HCT116 (cell line): ENCODE results near the gene MRPL1. TPM values are rescaled to one million over a fixed set of nuclear protein-coding genes. Genes with fewer than 3 reads are reported as not detected.

Experiments
- ATAC-seq: fragments of 200-7000 bp; cut with Tn5 transposase; 2 replicates; pipeline ENCODE4 v1.9.1; 2020; ENCODE audit warnings: mild to moderate bottlenecking, moderate library complexity
- BruUV-seq: library from RNA; stranded (reverse); fragments of 400-500 nt; replicated peaks from 2 replicates; lab custom pipeline; 2021; lab: Mats Ljungman, UMichigan
- CTCF ChIA-PET: fragments of 300-600 bp; sonication (Branson Sonifier 250); formaldehyde crosslinking; loops from one replicate; lab custom pipeline; 2021; ENCODE audit warnings: antibody characterized with exemption; lab: Charles Lee
- POLR2A ChIA-PET: fragments of 300-600, 350-600 bp; sonication (Branson Sonifier 250); formaldehyde crosslinking; loops from one replicate; lab custom pipeline; 2021; ENCODE audit warnings: antibody characterized with exemption; lab: Charles Lee
- RAD21 ChIA-PET, 2 experiments: fragments of 300-600 bp; sonication (Branson Sonifier 250); formaldehyde crosslinking; loops; one replicate each; lab custom pipeline; 2023; ENCODE audit warnings: low total read pairs in 2 of 2; ENCODE audit not compliant: uncharacterized antibody in 2 of 2, unreplicated experiment in 2 of 2, low non-redundant PET in 1 of 2; lab: Charles Lee
- DNase-seq: peaks from one replicate; pipeline ENCODE4 v3.0.0-alpha.2; 2010; ENCODE audit warnings: low read depth, low spot score
- H2AFZ ChIP-seq: fragments of 200-600 bp; shearing (Covaris generic), sonication (generic); 2 replicates; pipeline ENCODE4 v1.6.1; 2017; ENCODE audit warnings: low read depth, mixed run types, mixed read lengths, antibody characterized with exemption, low read length; ENCODE audit not compliant: poor library complexity, severe bottlenecking
- H3K27ac ChIP-seq: 2 replicates; pipeline ENCODE4 v1.5.1; 2012; ENCODE audit warnings: low read depth, low read length
- H3K27me3 ChIP-seq: fragments of 200-600 bp; sonication (generic); 2 replicates; pipeline ENCODE4 v1.6.1; 2016; ENCODE audit warnings: mixed run types, low read length, mixed read lengths; ENCODE audit not compliant: insufficient read depth
- H3K36me3 ChIP-seq, 2 experiments: fragments of 200-500 bp in 1 of 2; fragments of 200-600 bp in 1 of 2; sonication (Bioruptor generic) in 1 of 2; sonication (generic) in 1 of 2; 2 replicates each; pipeline versions ENCODE4 v1.5.1 to v1.6.1; 2014 to 2016; ENCODE audit warnings: low read length in 2 of 2, inconsistent platforms in 1 of 2, mixed read lengths in 1 of 2, mixed run types in 1 of 2; ENCODE audit not compliant: insufficient read depth in 2 of 2, control insufficient read depth in 1 of 2
- H3K4me1 ChIP-seq, 2 experiments: fragments of 200-600 bp in 1 of 2; sonication (generic) in 1 of 2; 2 replicates each; pipeline versions ENCODE4 v1.5.1 to v1.6.1; 2012 to 2017; ENCODE audit warnings: low read length in 2 of 2, inconsistent platforms in 1 of 2, mild to moderate bottlenecking in 1 of 2, mixed read lengths in 1 of 2, mixed run types in 1 of 2, moderate library complexity in 1 of 2; ENCODE audit not compliant: insufficient read depth in 2 of 2, control insufficient read depth in 1 of 2
- H3K4me2 ChIP-seq: fragments of 200-600 bp; sonication (generic); 2 replicates; pipeline ENCODE4 v1.6.1; 2017; ENCODE audit warnings: mixed run types, low read length, mixed read lengths
- H3K4me3 ChIP-seq, 2 experiments: fragments of 200-600 bp in 1 of 2; sonication (generic) in 1 of 2; replicated peaks in 1 of 2; 2 replicates each; pipeline ENCODE4 v1.5.1; 2011 to 2016; ENCODE audit warnings: low read length in 2 of 2, control low read depth in 1 of 2, low read depth in 1 of 2, mild to moderate bottlenecking in 1 of 2, mixed read lengths in 1 of 2, mixed run types in 1 of 2
- H3K79me2 ChIP-seq: fragments of 200-600 bp; sonication (generic); 2 replicates; pipeline ENCODE4 v1.6.1; 2017; ENCODE audit warnings: mild to moderate bottlenecking, mixed run types, low read length, moderate library complexity, mixed read lengths; ENCODE audit not compliant: insufficient read depth
- H3K9ac ChIP-seq: fragments of 200-600 bp; sonication (generic); 2 replicates; pipeline ENCODE4 v1.6.1; 2016; ENCODE audit warnings: low read length, mixed read lengths
- H3K9me2 ChIP-seq: fragments of 200-600 bp; sonication (generic), shearing (Covaris generic); 2 replicates; pipeline ENCODE4 v1.6.1; 2017; ENCODE audit warnings: mixed run types, mild to moderate bottlenecking, moderate library complexity; ENCODE audit not compliant: insufficient read depth
- H3K9me3 ChIP-seq, 2 experiments: fragments of 200-500 bp in 1 of 2; fragments of 200-600 bp in 1 of 2; sonication (Bioruptor generic) in 1 of 2; sonication (generic) in 1 of 2; 2 replicates each; pipeline ENCODE4 v1.6.1; 2014 to 2017; ENCODE audit warnings: low read length in 2 of 2, mixed read lengths in 2 of 2, inconsistent platforms in 1 of 2, low read depth in 1 of 2, mild to moderate bottlenecking in 1 of 2, mixed run types in 1 of 2, moderate library complexity in 1 of 2; ENCODE audit not compliant: control insufficient read depth in 1 of 2, insufficient read depth in 1 of 2
- H4K20me1 ChIP-seq: fragments of 200-600 bp; sonication (generic), shearing (Covaris generic); 2 replicates; pipeline ENCODE4 v1.6.1; 2017; ENCODE audit warnings: mixed run types, mild to moderate bottlenecking, moderate library complexity; ENCODE audit not compliant: insufficient read depth
- CBX3 ChIP-seq: IDR thresholded peaks from 2 replicates; pipeline ENCODE4 v1.6.1; 2012; ENCODE audit warnings: low read depth
- CEBPB ChIP-seq: IDR thresholded peaks from 2 replicates; pipeline ENCODE4 v1.6.1; 2012; ENCODE audit warnings: low read depth
- EGR1 ChIP-seq: IDR thresholded peaks from 2 replicates; pipeline ENCODE4 v1.6.1; 2012; ENCODE audit warnings: low read depth
- ELF1 ChIP-seq: IDR thresholded peaks from 2 replicates; pipeline ENCODE4 v1.6.1; 2012; ENCODE audit warnings: low read depth, borderline replicate concordance
- EZH2 ChIP-seq: fragments of 200-600 bp; sonication (generic); IDR thresholded peaks from 2 replicates; pipeline ENCODE4 v1.6.1; 2017; ENCODE audit warnings: antibody characterized with exemption, mixed run types
- EZH2phosphoT487 ChIP-seq: fragments of 200-600 bp; IDR thresholded peaks from 2 replicates; pipeline ENCODE4 v1.6.1; 2018; ENCODE audit warnings: antibody characterized with exemption, borderline replicate concordance
- JUND ChIP-seq: IDR thresholded peaks from 2 replicates; pipeline ENCODE4 v1.6.1; 2012
- MAX ChIP-seq: IDR thresholded peaks from 2 replicates; pipeline ENCODE4 v1.6.1; 2012
- POLR2A ChIP-seq: IDR thresholded peaks from 2 replicates; pipeline ENCODE4 v1.7.0; 2011; ENCODE audit warnings: borderline replicate concordance; ENCODE audit not compliant: insufficient read depth, insufficient read length; ENCODE audit errors: extremely low read depth
- POLR2AphosphoS5 ChIP-seq: IDR thresholded peaks from 2 replicates; pipeline ENCODE4 v1.6.1; 2011; ENCODE audit warnings: mild to moderate bottlenecking, low read depth, low read length, moderate library complexity
- RAD21 ChIP-seq: IDR thresholded peaks from 2 replicates; pipeline ENCODE4 v1.6.1; 2012; ENCODE audit warnings: low read depth, mild to moderate bottlenecking
- REST ChIP-seq: IDR thresholded peaks from 2 replicates; pipeline ENCODE4 v1.6.1; 2012; ENCODE audit warnings: low read depth
- SIN3A ChIP-seq: IDR thresholded peaks from 2 replicates; pipeline ENCODE4 v1.6.1; 2012; ENCODE audit warnings: low read depth
- SP1 ChIP-seq: IDR thresholded peaks from 2 replicates; pipeline ENCODE4 v1.6.1; 2012; ENCODE audit warnings: low read depth
- TCF7L2 ChIP-seq: IDR thresholded peaks from 2 replicates; pipeline ENCODE4 v1.7.0; 2011; ENCODE audit warnings: borderline replicate concordance, inconsistent platforms; ENCODE audit not compliant: insufficient read depth, insufficient read length; ENCODE audit errors: extremely low read depth
- ZBTB33 ChIP-seq: IDR thresholded peaks from 2 replicates; pipeline ENCODE4 v1.6.1; 2011; ENCODE audit warnings: mild to moderate bottlenecking, low read length, moderate library complexity; ENCODE audit not compliant: insufficient replicate concordance; ENCODE audit errors: extremely low read depth
- ZFX ChIP-seq: fragments of 450-650 bp; IDR thresholded peaks from 2 replicates; pipeline ENCODE4 v1.6.1; 2017
- ZNF274 ChIP-seq: fragments of 200-500 bp; sonication (Bioruptor generic); IDR thresholded peaks from 2 replicates; pipeline ENCODE4 v1.6.1; 2014; ENCODE audit warnings: mild to moderate bottlenecking, low read depth, low read length, inconsistent platforms
- intact Hi-C: fragments of 100-400 bp; cut with micrococcal nuclease; formaldehyde crosslinking; loops from 2 replicates; pipeline ENCODE4 v1.10.0; 2022
- total RNA-seq: library from RNA; stranded (reverse); gene quantifications from one replicate; pipeline ENCODE4 v1.2.1, GENCODE V29; 2021; ENCODE audit not compliant: unreplicated experiment
- TF ChIP-seq, protein P1 (sequence below), 3 experiments: fragments of 200-600 bp in 1 of 3; sonication (generic) in 1 of 3; IDR thresholded peaks in 2 of 3; conservative IDR thresholded peaks in 1 of 3; 2 replicates each; pipeline ENCODE4 v1.5.1; 2012 to 2017; ENCODE audit warnings: low read depth in 2 of 3, low read length in 2 of 3, antibody characterized with exemption in 1 of 3, borderline replicate concordance in 1 of 3, control low read depth in 1 of 3, mild to moderate bottlenecking in 1 of 3, mixed read lengths in 1 of 3, mixed run types in 1 of 3, moderate library complexity in 1 of 3; ENCODE audit not compliant: insufficient read depth in 1 of 3
- TF ChIP-seq, protein P2 (sequence below): IDR thresholded peaks from 2 replicates; pipeline ENCODE4 v1.6.1; 2012

Gene MRPL1
- total RNA-seq, 1 experiment from 2014 or later, result 54.9 TPM

DNA sequence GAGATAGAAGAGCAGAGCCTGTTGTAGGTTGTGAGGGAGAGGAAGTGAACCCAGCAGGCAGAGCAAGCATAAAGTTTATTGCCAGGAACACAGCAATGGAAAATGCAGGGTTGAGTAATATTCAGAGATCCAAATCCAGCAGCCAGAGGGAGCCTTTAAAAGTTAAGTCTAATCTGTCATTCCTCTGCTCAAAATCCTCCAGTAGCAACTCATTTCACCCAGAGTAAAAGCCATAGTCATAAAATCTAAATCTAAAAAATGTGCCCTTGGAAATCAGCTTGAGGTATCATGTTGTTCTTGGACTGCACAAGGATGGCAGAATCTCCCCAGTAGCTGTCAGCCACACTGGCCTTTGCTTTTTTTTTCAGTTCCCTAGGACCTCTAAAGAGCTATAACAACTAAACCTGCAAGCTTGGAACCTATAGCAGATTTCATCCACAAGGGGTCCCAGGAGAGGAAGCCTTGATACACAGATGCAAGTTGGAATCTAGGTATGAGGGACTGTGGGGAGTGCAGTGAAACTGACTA is 131.6 kb downstream of the MRPL1 start:
- Histone ChIP-seq H3K4me2 (peak overlapping the region; percentile 25), H4K20me1 (no peaks in the 10 kb centered on the region), H3K9me2 (no peaks in the 10 kb centered on the region), H2AFZ (peak overlapping the region; percentile 82), H3K27ac (no peak overlapping the region), H3K9me3 (no peaks in the 10 kb centered on the region)
- ATAC-seq, result peak; percentile 98
- intact Hi-C loops, result loop anchor here (1.0 kb wide), 1 partner anchor 523 kb away; no protein-coding TSS in a partner anchor
- ChIA-PET RAD21 (interaction anchor here (0.7 to 0.9 kb wide), 4 partner anchors 34 to 520 kb away, joined by 3 read pairs; no protein-coding TSS in a partner anchor), CTCF (interaction anchor here (0.7 to 2.0 kb wide), 13 partner anchors 9 to 751 kb away, joined by 3 to 11 read pairs (median 4); partner anchors contain the start of gene FRAS1)
- TF ChIP-seq MAX (no peak), EZH2 (no peak), EGR1 (no peak), EZH2phosphoT487 (no peak), CEBPB (0 out of 2 replicates have a peak, but pooled peaks have one; percentile 10), POLR2A (no peak), CBX3 (peak; percentile 67), RAD21 (peak; percentile 69), ZBTB33 (no peak), SIN3A (no peak), ELF1 (no peak), POLR2AphosphoS5 (no peak), JUND (no peak), SP1 (no peak), ZFX (no peak), ZNF274 (no peak), REST (no peak), TCF7L2 (no peak)
- TF ChIP-seq, protein P1, sequence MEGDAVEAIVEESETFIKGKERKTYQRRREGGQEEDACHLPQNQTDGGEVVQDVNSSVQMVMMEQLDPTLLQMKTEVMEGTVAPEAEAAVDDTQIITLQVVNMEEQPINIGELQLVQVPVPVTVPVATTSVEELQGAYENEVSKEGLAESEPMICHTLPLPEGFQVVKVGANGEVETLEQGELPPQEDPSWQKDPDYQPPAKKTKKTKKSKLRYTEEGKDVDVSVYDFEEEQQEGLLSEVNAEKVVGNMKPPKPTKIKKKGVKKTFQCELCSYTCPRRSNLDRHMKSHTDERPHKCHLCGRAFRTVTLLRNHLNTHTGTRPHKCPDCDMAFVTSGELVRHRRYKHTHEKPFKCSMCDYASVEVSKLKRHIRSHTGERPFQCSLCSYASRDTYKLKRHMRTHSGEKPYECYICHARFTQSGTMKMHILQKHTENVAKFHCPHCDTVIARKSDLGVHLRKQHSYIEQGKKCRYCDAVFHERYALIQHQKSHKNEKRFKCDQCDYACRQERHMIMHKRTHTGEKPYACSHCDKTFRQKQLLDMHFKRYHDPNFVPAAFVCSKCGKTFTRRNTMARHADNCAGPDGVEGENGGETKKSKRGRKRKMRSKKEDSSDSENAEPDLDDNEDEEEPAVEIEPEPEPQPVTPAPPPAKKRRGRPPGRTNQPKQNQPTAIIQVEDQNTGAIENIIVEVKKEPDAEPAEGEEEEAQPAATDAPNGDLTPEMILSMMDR (IDR thresholded peaks at IDR 0.05 in 2 of 3, conservative IDR thresholded peaks at IDR 0.05 in 1 of 3; ENCODE audit: borderline replicate concordance in 1 of 3, insufficient read depth in 1 of 3, low read depth in 2 of 3, low read length in 2 of 3), result peak in 2 of 3 experiments; percentile 79 to 82; a peak in 5 of 6 replicates
- TF ChIP-seq, protein P2, sequence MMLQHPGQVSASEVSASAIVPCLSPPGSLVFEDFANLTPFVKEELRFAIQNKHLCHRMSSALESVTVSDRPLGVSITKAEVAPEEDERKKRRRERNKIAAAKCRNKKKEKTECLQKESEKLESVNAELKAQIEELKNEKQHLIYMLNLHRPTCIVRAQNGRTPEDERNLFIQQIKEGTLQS, result no peak
- TF ChIP-seq, all 23 proteins: peak for 4
- Histone ChIP-seq H3K79me2 (no peaks in the 10 kb centered on the region), H3K27me3 (no peaks in the 10 kb centered on the region), H3K4me3 (no peak overlapping the region), H3K9ac (no peak overlapping the region), H3K4me1 (peaks cover 0 to 9% of the 10 kb centered on the region in 2 experiments; a peak in 1 of 4 replicates), H3K36me3 (no peaks in the 10 kb centered on the region)
- POLR2A ChIA-PET, result interaction anchor here (0.7 kb wide), 1 partner anchor 555 kb away, joined by 3 read pairs; no protein-coding TSS in a partner anchor
- DNase-seq, result peak; percentile 71
- no TSS peak for BruUV-seq
